LHCN-M2 (cell line): ENCODE data around the gene PLPP7. TPM values are rescaled to one million over a fixed set of nuclear protein-coding genes. Genes with fewer than 3 reads are reported as not detected.

Experiments used
- DNase-seq: peaks from one replicate; pipeline ENCODE4 v3.0.0-alpha.2; 2012; ENCODE audit warnings: low read depth
- total RNA-seq: library from RNA; depleted of rRNA; stranded (reverse); fragments of >200 nt; gene quantifications from 2 replicates; pipeline ENCODE4 v1.2.3, GENCODE V29; 2014

Gene PLPP7
- total RNA-seq, 1 experiment from 2014 or later = 19.9 TPM

- no peak for DNase-seq
Measured at GRCh38 chr9:131280660-131281059, 8.9 kb upstream of the PLPP7 start.

- DNase-seq = no peak
Measured at GRCh38 chr9:131281119-131281965, 8.2 kb upstream of the PLPP7 start.

- no peak for DNase-seq
Measured at GRCh38 chr9:131282175-131282574, 7.3 kb upstream of the PLPP7 start.

- DNase-seq = no peak
Measured at GRCh38 chr9:131282688-131283422, 6.7 kb upstream of the PLPP7 start.

- DNase-seq = no peak
Measured at GRCh38 chr9:131284856-131285255, 4.7 kb upstream of the PLPP7 start.

- no peak for DNase-seq
Measured at GRCh38 chr9:131287359-131287758, 2.2 kb upstream of the PLPP7 start.

GRCh38 chr9:131288217-131288616 lies 1.3 kb upstream of the PLPP7 start:
- no peak for DNase-seq

GRCh38 chr9:131290036-131290766 lies 678 bp downstream of the PLPP7 start:
- peak; percentile 50 for DNase-seq

GRCh38 chr9:131290767-131291370 lies 1.3 kb downstream of the PLPP7 start:
- DNase-seq = no peak

GRCh38 chr9:131291795-131292315 lies 2.3 kb downstream of the PLPP7 start:
- DNase-seq = no peak

GRCh38 chr9:131292937-131293336 lies 3.4 kb downstream of the PLPP7 start:
- DNase-seq = no peak

- DNase-seq = no peak
Measured at GRCh38 chr9:131296460-131296859, 6.9 kb downstream of the PLPP7 start.

- no peak for DNase-seq
Measured at GRCh38 chr9:131296906-131297500, 7.5 kb downstream of the PLPP7 start.

- DNase-seq = no peak
Measured at GRCh38 chr9:131297903-131298302, 8.4 kb downstream of the PLPP7 start.

- DNase-seq = no peak
Measured at GRCh38 chr9:131298341-131298740, 8.8 kb downstream of the PLPP7 start.

- DNase-seq = no peak
Measured at GRCh38 chr9:131298816-131299215, 9.3 kb downstream of the PLPP7 start.

GRCh38 chr9:131299346-131299960 lies 9.9 kb downstream of the PLPP7 start:
- DNase-seq = no peak

GRCh38 chr9:131299961-131300347 lies 10.4 kb downstream of the PLPP7 start:
- DNase-seq = no peak

- no peak for DNase-seq
Measured at GRCh38 chr9:131300444-131300843, 10.9 kb downstream of the PLPP7 start.

GRCh38 chr9:131302244-131303075 lies 12.9 kb downstream of the PLPP7 start:
- no peak for DNase-seq
